NCI-H1048 (cell line): ENCODE results near the gene NRXN2.

Source experiments
- DNase-seq: peaks from one replicate; lab custom pipeline; 2025; lab: John Stamatoyannopoulos, UW

Gene NRXN2

DNA sequence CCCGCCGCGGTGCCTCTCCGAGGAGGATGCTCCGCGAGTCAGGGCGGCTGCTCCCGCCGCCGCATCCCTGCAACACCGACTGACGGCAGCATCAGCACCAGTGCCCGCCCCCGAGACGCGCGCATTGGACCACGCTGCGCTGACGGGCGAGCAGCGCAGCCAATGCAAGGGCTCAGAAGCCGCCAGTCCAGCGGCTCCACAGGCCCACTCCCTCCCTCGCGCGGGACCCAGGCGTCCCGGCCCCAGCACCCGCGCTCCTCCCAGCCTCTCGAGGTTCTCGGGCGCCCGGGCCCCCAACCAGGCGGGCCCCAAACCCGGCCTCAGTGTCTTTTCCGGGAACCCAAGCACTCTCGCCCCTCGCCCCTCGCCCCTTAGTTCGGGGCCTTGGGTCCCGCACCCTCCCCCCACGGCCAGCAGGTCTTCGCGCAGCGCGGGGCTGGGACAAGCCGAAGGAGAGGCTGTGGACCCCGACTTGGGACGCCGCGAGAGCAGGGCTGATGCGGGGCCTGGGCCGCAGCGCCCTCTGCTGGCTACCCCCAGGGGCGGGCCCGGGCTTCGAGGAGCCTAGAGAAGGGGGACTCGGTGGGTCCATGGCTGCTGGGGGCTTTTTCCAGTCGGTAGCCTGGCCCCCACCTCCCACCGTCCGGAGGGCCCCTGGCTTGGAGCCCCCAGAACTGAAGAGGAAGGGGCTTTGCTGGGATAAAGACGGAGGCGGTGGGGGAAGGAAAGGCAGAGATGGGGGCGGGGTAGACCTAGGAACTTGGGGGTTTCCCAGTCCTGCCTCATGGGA is at the start of gene NRXN2:
Gene NRXN2, minus strand, starts transcription at position 81 of the 790 bp plus-strand sequence. CDS start 9,498 bp downstream, outside the sequence.
- no peak for DNase-seq

DNA sequence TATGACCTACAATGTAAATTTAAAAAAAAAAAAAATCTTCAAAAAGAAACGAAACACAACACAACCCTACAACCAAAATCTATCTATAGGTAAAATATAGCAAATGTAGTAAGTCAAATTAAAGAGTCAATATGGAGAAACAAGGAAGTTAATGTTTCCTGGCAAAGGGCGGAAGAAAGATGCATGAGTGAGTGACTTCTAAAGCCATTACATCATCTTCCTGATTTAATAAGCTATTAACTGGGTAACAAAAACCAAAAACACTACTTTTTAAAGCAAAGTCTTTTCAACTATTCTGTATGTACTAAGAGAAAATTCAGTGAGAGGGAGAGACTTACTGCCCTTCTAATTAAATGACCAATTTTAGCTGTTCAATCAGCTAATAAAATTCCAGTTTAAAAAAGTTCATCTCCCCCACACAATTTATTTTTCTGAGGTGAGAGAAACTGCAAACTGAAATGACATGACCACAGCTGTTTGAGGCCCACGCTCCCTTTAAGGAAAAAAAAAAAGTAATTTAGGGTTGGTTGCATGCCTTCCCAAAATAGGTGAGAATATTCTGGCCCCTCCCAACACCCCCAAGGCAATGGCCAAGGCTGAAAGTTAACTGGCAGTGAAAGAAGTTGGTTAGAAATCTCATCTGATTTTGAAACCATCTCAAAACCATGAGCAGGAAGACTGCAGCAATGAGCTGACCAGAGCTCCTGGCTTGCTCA is 49.5 kb upstream of the NRXN2 start:
- no peak for DNase-seq

DNA sequence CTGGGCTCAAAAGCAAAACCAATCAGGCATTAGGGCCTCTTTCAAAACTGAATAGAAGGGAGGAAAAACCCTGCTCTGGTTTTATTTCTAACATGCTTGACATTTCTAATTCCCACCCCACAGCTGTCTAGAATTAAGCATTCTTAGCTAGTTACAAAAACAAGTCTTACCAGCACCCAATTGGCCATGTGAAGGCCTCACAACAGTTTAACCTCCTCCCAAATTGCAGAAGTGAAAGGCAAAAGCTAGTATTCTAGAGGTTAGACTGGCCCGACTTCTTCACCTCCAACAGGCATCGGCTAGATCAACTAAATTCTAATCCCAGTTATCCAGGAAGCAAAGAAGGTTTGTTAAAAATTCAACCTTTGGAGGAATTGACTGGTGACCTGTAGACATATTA is 48.9 kb upstream of the NRXN2 start:
- DNase-seq, result no peak

DNA sequence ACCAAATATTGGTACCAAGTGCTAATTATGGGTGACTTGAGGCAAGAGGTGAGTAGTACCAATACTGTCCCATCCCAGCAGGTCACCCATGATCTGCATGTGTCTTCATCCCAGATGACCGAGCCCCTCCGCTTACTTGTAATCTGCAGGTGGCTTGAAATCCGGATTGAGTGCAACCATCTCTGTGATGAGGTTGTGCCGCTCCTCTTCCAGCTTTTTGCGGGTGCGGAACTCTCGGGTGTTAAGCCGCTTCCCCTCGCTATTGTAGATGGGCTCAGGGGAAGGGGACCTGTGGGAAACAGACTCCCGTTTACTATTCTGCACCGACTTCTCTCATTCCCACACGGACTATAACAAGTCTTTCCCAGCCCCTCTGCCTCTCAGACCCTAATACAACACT is 47.1 kb upstream of the NRXN2 start:
- no peak for DNase-seq

DNA sequence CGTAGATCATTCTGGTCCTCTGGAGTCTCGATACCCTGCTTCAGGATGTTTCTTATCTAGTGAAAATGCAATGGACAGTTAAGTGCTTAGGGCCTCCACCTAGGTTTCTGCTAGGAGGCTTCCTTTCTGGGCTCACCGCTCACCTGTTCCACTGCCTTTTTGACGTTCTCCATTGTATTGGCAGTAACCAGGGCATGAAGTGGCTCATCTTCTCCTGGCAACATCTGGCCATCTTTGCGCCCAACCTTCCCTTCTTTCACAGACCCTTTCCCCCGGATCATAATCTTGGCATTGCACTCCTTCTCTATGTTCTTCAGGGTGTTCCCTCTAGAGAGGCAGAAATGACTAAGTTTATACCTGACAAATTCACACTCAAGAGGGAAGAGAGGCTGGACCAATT is 46.3 kb upstream of the NRXN2 start:
- DNase-seq, result no peak

DNA sequence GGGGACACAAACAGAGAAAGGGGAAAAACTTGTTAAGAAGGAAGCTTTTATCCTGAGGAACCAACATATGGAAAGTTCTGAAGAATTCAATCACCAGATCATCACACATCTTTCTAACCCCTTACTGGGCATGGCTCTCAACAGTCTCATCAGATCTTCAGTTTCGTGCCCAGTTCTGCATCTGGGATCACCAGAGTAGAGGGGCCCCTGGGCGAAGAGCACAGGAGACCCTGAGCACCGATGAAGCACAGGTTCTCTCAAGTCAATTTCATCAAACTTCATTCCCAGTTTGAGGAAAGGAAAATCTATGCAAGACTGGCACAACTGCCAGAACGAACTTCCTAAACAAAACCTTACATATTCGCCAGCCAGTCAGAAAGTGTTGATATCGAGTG is 45.3 kb upstream of the NRXN2 start:
- DNase-seq, result no peak

DNA sequence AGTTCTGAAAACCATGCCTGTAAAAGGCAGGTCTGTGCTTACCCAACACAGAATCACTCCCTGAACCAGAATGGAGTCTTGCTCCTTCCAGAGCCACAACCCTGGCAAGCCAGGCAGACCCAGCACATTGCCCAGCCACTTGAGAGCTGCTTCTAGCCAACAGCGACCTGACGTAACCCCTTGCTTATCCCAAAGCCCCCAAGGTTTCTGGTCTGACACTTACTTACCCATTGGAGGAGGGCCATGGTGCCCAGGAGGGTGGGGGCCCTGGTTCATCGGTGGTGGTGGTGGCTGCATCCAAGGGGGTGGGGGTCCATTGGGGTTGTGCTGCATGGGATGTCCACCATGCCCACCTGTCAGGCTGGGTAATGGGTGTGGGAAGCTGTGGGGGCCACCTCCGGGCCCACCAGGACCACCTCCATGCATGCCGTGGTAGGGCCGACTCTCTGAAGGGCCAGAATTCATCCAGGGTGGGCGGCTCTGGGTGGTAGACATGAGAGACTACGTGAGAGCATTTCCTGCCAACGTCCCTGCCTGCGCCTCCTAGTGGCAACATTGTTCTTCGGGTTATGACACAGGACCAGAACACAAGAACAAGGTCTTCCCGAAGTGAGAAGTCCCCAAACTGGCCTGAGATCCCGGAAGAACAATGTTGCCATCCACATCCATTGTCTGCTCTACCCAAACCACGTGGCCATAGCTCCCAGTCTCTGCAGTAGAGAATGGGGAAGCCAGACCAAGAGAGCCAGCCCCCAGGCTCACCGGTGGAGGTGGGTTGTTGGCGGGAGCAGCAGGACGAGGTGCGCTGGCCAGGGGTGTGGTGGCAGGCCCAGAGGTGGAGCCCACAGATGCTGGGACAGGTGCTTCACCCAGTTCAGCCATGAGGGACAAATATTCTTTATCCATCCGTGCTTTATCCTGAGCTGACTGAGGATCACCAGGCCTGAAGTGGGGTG is 44.6 kb upstream of the NRXN2 start:
- peak; percentile 45 for DNase-seq

DNA sequence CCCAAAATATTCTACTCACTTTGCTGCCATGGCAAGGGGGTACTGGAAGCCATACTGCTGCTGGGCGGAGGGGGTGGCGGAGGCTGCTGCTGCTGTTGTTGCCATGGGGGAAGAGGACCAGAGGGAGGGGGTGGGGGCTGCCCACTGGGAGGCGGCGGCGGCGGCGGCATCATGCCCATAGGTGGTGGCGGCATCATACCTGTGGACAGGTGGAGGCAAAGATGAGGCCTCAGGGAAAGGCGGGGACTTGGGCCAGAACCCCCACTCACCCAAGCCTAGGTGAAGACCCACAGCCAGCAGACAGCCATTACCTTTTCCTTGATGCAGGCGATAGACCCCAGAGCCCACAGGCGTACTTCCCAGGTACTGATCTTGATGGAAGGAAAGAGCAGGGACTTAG is 43.9 kb upstream of the NRXN2 start:
- no peak for DNase-seq

DNA sequence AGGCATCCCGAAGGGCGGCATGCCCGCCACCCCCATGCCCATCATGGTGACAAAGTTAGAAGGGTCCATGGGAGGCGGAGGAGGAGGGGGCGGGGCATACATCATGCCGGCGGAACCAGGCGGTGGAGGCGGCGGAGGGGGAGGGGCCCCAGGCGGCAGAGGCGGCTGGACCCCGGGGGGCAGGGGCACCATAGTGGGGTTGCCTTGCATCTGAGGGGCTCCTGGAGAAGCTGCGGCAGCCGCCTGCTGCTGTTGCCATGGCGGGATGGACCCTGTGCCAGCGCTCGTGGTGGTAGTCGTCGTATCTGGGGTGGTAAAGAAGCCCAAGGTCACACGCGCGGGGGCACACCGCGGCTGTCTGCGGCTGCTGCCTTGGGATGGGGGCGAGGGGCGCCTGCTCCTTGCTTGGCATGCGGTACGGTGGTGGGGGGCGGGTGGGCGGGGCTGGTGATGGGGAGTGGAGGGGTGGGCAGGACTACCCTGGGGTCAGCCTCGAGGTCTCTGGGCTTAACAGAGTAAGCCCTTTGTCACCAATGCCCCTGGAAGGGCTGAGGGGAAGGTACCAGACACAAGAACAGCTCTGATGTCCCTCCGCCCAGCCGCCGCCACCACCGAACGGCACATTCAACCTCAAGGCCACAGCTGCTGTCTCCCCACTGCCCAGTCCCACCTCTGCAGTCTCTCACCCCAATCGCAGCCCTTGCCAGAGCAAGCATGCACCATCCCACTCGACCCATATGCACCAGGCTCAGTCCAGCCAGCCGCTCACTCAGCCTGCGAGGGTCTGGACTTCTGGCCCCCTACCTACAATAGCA is 43.1 kb upstream of the NRXN2 start:
- DNase-seq, result no peak

DNA sequence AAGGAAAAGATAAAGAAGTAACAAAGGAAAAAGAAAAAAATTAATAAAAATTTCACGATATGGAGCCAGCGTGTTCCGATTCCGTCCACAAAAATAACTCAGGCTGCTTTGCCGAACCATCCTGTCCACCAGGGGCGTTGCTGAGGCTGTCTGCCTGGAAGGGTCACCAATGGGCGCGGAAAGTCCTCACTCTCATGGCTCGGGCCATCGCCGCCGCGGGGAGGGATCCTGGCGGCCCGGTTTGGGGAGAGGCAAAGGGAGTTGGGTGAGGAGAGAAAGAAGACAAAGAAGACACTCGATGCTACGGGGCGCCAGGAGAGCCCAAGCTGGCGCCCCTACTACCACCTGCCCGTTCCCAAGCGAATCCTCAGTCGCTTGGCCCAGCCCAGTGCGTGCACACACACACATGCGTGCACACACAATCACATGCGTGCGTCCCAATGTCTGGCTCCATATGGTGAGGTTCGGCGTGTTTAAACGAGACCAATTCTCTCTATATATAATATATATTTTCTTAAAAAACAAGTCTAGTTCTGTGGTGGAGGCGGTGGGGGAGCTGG is 42.4 kb upstream of the NRXN2 start:
- no peak for DNase-seq

DNA sequence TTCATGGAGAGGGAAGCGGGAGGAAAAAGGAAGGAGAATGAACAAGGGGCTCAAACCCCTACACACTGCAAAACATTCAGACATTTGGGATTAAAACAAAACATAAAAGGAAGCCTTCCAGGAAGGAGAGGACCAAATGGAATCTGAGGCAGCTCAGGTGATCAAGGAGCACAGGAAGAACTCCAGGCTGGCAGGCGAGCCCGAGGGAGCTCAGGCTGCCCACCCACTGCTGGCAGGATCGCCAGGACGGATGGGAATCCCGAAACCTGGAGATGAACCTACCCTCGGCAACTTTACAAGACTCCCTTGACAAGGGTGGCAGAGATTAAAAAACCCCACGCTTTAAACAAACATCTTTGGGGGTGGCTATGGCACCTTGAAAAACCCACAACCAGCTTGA is 41.8 kb upstream of the NRXN2 start:
- DNase-seq, result no peak

DNA sequence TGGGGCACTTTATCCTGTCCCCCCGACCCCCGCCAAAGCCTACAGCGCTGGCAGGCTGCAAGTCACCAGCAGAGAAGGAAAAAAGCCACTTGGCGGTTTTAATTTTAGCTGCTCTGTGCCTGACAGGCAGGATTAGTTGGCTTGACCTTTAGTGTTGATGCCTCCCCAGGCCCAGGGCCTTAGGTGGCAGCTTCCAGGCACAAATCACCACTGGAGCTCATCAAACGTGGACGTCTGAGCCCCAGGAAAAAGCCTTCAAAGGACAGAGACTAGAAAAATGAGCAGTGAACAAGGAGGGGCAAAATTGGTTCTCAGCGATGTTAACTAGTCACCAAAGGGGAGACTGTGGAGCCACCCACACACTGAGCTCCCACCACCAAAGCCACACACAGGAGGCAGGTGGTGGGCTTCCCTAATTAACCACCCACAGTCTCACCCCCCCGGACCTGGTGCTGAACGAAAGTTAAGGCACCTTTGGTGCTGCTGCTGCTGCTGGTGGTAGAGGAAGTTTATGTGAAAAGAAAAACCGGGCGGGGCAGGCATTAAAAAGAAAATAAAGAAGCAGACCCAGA is 41.1 kb upstream of the NRXN2 start:
- no peak for DNase-seq

DNA sequence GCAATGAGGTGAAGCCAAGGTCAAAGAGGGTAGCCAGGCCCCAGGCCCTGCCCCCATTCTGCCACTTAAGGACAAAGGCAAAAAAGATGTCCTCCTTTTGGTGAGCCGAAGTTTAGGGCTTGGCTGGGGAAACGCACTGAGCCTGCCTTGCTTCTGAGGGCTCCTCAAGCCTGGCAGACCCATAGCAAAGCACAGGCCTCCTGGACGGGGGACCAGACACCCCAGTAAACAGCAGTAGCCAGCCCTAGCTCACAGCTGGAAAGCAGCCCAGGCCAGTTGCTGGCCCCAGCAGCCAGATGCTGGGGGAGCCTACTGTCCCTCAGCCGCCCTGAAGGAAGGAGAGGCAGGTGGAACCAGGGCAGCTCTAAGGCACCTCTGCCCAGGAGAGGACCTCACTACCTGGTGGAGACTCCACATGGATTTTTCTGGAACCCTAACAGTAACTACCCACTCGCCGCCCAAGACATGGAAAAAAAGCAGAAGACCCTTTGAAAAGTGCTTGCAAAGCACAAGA is 40.6 kb upstream of the NRXN2 start:
- no peak for DNase-seq

DNA sequence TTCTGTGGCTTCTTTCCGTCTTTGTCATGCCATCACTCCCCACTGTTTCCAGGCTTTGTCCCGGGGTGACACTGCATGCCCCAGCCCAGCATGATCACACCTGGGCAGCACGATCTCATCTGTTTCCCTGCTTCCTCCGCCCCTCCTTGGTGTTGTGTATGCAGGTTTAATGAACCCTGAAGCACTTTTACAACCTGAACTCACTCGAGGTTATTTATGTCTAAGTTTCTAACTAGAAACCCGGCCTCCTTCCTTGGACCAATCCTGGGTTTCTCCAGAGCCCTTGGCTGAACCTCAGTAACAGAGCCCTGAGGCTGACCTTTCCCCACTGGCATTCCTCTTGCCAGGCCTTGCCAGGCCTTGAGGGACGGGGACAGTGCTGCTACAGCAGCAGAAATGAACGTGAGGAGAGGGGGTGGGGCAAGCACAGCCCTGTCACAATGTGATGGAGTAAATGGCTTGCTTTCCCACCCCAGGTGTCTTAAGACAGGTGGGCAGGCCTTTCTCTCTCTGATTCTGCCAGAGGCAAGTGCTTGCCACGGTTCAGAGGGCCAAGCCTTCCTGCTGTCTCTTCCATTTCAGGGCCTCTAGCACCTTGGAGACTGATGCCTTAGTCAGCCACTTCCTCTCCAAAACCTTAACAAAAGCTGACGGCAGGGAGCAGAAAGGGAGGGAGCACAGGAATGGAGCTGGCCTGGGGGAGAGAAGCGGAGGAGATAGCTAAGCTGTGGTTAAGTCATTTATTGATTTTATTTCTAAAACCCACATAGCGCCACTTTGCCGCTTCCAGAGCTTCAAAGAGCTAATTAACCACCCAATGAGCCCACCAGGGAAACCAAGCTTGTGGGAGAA is 39.9 kb upstream of the NRXN2 start:
- no peak for DNase-seq

DNA sequence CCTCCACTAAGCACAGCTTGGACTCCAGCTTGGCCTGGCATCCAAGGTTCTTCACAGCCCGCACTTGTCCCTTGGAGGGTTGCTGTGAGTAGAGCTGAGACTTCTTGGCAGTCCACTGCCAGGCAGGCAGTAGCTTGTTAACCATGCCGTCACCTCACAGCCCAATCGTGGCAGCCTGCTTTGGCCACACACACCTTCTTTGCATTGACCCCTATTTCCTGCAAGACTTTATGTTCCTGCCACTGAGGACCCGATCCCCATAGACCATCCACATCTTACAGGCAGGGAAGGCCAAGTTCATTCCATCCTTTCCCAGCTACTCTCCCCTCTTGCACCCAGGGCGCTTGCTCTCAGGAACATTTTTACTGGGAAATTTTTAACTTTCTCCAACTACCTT is 39.3 kb upstream of the NRXN2 start:
- no peak for DNase-seq

DNA sequence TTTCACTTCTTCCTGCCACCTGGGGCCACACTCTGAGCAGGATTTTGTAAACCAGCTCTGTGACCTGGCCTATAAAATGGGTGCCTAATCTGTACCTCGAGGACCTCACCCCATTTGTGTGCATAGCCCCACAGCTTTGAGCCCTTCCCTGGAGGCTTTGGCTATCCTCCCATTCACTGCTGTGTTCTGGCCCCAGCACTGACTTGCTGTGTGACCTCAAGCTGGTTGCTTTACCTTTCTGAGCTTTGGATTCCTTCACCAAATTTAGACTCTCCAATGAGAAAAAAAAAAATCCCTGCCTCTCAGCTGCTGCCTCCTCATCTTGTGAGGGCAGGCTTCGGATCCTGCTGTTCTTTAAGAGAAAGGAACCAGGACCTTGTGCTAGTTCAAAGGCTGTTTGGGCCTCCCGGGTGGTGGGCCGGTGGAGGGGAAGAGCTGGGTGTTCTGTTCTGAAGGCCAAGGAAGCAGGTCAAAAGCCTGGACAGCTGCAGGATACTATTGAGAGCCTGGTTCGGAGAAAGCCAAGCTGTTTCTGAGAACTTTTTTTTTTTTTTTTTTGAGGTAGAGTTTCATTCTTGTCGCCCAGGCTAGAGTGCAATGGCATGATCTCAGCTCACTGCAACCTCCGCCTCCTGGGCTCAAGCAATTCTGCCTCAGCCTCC is 37.9 kb upstream of the NRXN2 start:
- DNase-seq, result no peak

DNA sequence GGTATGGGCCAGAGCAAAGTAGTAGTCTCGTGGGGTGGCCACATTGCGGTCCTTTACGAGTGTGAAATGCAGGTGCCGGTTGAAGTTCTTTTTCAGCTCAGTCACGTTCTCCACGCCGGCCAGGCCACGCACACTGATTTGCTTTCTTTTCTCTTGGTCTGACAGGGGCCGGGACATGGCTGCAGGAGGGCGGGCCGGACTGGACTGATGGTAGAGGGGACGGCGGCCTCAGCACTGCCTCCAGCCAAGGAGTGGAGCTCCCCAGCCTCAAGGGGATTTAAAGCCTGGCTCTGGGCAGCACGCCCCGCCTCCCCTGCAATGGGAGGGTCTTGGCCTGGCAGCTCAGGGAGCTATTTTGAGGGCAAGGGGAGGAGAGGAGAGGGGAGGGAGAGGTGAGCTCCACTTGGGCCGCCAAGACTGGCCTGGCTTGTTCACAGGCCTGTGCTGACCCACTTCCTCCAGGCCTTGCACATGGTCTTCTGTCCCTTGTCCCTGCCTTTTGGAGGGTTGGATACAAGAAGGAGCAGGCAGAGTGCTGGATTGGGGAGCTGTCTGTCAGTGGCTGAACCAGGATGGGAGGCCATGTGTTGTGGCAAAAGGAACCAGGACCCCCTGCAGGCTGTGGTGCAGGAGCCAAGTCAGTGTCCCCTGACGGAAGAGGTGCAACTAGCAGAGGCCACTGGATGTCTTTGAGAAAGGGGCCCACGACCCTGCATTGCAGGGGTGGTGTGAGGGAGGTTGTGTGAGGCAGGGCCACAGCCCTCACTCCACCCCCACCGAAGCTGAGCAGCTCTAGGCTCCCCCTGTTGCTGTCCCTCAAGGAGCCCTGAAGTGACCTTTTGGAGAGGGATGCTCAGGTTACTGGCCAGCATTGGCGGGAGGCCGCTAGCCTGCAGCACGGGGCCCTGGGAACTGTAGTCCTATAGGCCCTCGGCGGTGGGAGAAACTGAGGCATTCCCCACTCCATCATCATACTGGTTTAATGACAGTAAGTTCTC is 37.0 kb upstream of the NRXN2 start, which contains the start of gene PYGM:
Gene PYGM, minus strand, starts transcription at position 253 of the 998 bp plus-strand sequence. Its CDS starts 76 bp downstream, at position 177.
- no peak for DNase-seq
